Endothelial cell of umbilical vein (primary cell): Measurements from ENCODE around the gene CBFA2T3. TPM values are rescaled to one million over a fixed set of nuclear protein-coding genes. Genes with fewer than 3 reads are reported as not detected.

Experiments used
- BruUV-seq: library from RNA; stranded (reverse); fragments of 400-500 nt; replicated peaks from 2 replicates; lab custom pipeline; 2021; lab: Mats Ljungman, UMichigan
- CTCF ChIA-PET: fragments of 300-600, 350-600 bp; sonication (Branson Sonifier 250); formaldehyde crosslinking; loops from one replicate; lab custom pipeline; 2021; ENCODE audit warnings: antibody characterized with exemption, inconsistent platforms; lab: Charles Lee
- POLR2A ChIA-PET: fragments of 300-600, 350-600 bp; sonication (Branson Sonifier 250); formaldehyde crosslinking; loops from one replicate; lab custom pipeline; 2021; ENCODE audit warnings: antibody characterized with exemption, inconsistent platforms; lab: Charles Lee
- DNase-seq: peaks from one replicate; pipeline ENCODE4 v3.0.0-alpha.2; 2011; ENCODE audit warnings: low read depth, low spot score
- FAIRE-seq: peaks from 2 replicates; lab custom pipeline; 2011; peaks lifted over from hg19 to GRCh38; lab: Jason Lieb, UNC
- H2AFZ ChIP-seq: 2 replicates; pipeline ENCODE4 v1.6.0; 2012; ENCODE audit warnings: low read depth, low read length, control low read depth, inconsistent platforms
- H3K27ac ChIP-seq: 2 replicates; pipeline ENCODE4 v1.5.1; 2011; ENCODE audit warnings: low read depth, mild to moderate bottlenecking, control low read depth, low read length, moderate library complexity; ENCODE audit not compliant: insufficient read depth
- H3K27me3 ChIP-seq, 2 experiments: 2 replicates each; pipeline versions ENCODE4 v1.6.0 to v1.6.1; 2011; ENCODE audit warnings: low read length in 2 of 2, mixed read lengths in 1 of 2; ENCODE audit not compliant: control insufficient read depth in 2 of 2, insufficient read depth in 2 of 2
- H3K36me3 ChIP-seq, 2 experiments: 2 replicates in 1 of 2; 3 replicates in 1 of 2; pipeline ENCODE4 v1.5.1; 2011; ENCODE audit warnings: low read length in 2 of 2, mild to moderate bottlenecking in 1 of 2, moderate library complexity in 1 of 2; ENCODE audit not compliant: control insufficient read depth in 2 of 2, insufficient read depth in 2 of 2; ENCODE audit errors: extremely low read depth in 1 of 2
- H3K4me1 ChIP-seq: 3 replicates; pipeline ENCODE4 v1.5.1; 2011; ENCODE audit warnings: mild to moderate bottlenecking, low read length; ENCODE audit not compliant: control insufficient read depth, insufficient read depth; ENCODE audit errors: extremely low read depth
- H3K4me2 ChIP-seq: 2 replicates; pipeline ENCODE4 v1.6.1; 2011; ENCODE audit warnings: low read length, control low read depth, mixed read lengths; ENCODE audit not compliant: insufficient read depth
- H3K4me3 ChIP-seq, 3 experiments: fragments of 200-600 bp in 1 of 3; sonication (generic), shearing (Covaris generic) in 1 of 3; replicated peaks in 1 of 3; 2 replicates each; pipeline ENCODE4 v1.5.1; 2011 to 2016; ENCODE audit warnings: control low read depth in 3 of 3, low read length in 3 of 3, mild to moderate bottlenecking in 2 of 3, inconsistent platforms in 1 of 3, low read depth in 1 of 3, moderate library complexity in 1 of 3; ENCODE audit not compliant: insufficient read depth in 1 of 3
- H3K79me2 ChIP-seq: 2 replicates; pipeline ENCODE4 v1.6.0; 2012; ENCODE audit warnings: low read length, inconsistent platforms; ENCODE audit not compliant: control insufficient read depth, insufficient read depth
- H3K9ac ChIP-seq: replicated peaks from 2 replicates; pipeline ENCODE3; 2011; ENCODE audit warnings: low read length, control low read depth; ENCODE audit not compliant: insufficient read depth; ENCODE audit errors: extremely low read depth
- H3K9me1 ChIP-seq: replicated peaks from 3 replicates; pipeline ENCODE4 v1.6.0; 2011; ENCODE audit warnings: mild to moderate bottlenecking, low read length; ENCODE audit not compliant: control insufficient read depth, insufficient read depth; ENCODE audit errors: extremely low read depth
- H3K9me3 ChIP-seq: replicated peaks from 2 replicates; pipeline ENCODE4 v1.5.1; 2012; ENCODE audit warnings: low read length, inconsistent platforms; ENCODE audit not compliant: control insufficient read depth, insufficient read depth
- H4K20me1 ChIP-seq: replicated peaks from 2 replicates; pipeline ENCODE3; 2011; ENCODE audit warnings: mild to moderate bottlenecking, low read length; ENCODE audit not compliant: control insufficient read depth, insufficient read depth; ENCODE audit errors: extremely low read depth
- EZH2 ChIP-seq: IDR thresholded peaks from 2 replicates; pipeline ENCODE4 v1.6.1; 2012; ENCODE audit warnings: borderline replicate concordance, low read depth, mild to moderate bottlenecking, moderate library complexity, low read length, inconsistent platforms; ENCODE audit not compliant: severe bottlenecking
- FOS ChIP-seq: IDR thresholded peaks from 2 replicates; pipeline ENCODE4 v1.6.1; 2011; ENCODE audit warnings: mild to moderate bottlenecking, low read length, moderate library complexity, borderline replicate concordance; ENCODE audit not compliant: insufficient read depth
- GATA2 ChIP-seq: IDR thresholded peaks from 2 replicates; pipeline ENCODE4 v1.7.0; 2011; ENCODE audit warnings: low read depth, mild to moderate bottlenecking, moderate library complexity, mixed read lengths, low read length; ENCODE audit not compliant: insufficient read length, insufficient read depth
- JUN ChIP-seq: IDR thresholded peaks from 2 replicates; pipeline ENCODE4 v1.6.1; 2011; ENCODE audit warnings: borderline replicate concordance, low read depth; ENCODE audit not compliant: insufficient read length, insufficient read depth
- POLR2A ChIP-seq: IDR thresholded peaks from 2 replicates; pipeline ENCODE4 v1.6.1; 2012; ENCODE audit warnings: low read depth, mild to moderate bottlenecking, control low read depth, low read length
- POLR2AphosphoS5 ChIP-seq: IDR thresholded peaks from 2 replicates; pipeline ENCODE4 v1.6.1; 2012; ENCODE audit warnings: low read depth, mild to moderate bottlenecking, control low read depth, low read length, moderate library complexity; ENCODE audit not compliant: insufficient read depth
- dilution Hi-C: fragments of 300-500 bp; cut with MboI; formaldehyde crosslinking; loops from one replicate; pipeline ENCODE4 v1.15.0; 2019; ENCODE audit warnings: low sequenced_read_pairs; ENCODE audit not compliant: extremely low pct_ligation_motif_present
- intact Hi-C: fragments of 100-400 bp; cut with micrococcal nuclease; formaldehyde crosslinking; loops from one replicate; pipeline ENCODE4 v1.10.0; 2022
- polyA plus RNA-seq, 4 experiments: library from polyadenylated mRNA; depleted of rRNA in 3 of 4; stranded (reverse) in 3 of 4; unstranded in 1 of 4; fragments of >200 nt; gene quantifications; 2 replicates each; pipeline versions ENCODE4 v1.2.1 to v1.2.3, GENCODE V29; 2011 to 2012; ENCODE audit warnings: missing spikeins in 1 of 4
- total RNA-seq: library from RNA; stranded (reverse); gene quantifications from 2 replicates; pipeline ENCODE4 v1.2.3, GENCODE V29; 2021

The CBFA2T3 gene
- total and polyA plus RNA-seq, 2 donors (not counting 3 experiments of a cell fraction or from before 2014, with no cell fraction given): not detected

GRCh38 chr16:88909431-88910210 lies 67.4 kb downstream of the CBFA2T3 start:
- intact Hi-C loops: no loop called here
- no peaks in the 10 kb centered on the region for H3K27me3 ChIP-seq
- no peak overlapping the region for H3K9ac ChIP-seq
- no peaks in the 10 kb centered on the region for H3K79me2 ChIP-seq
- H3K9me1 ChIP-seq: no peaks in the 10 kb centered on the region
- FAIRE-seq (no peak), DNase-seq (no peak)
- no peak overlapping the region for H2AFZ ChIP-seq
- no peak overlapping the region for H3K4me3 ChIP-seq
- no peaks in the 10 kb centered on the region for H3K4me1 ChIP-seq
- TF ChIP-seq JUN: no peak
- no peak for TF ChIP-seq EZH2
- TF ChIP-seq POLR2A: no peak
- TF ChIP-seq POLR2AphosphoS5: no peak
- no peaks in the 10 kb centered on the region for H3K9me3 ChIP-seq
- ChIA-PET CTCF (no interaction called here), POLR2A (no interaction called here)
- H3K4me2 ChIP-seq: no peak overlapping the region
- no peak overlapping the region for H3K27ac ChIP-seq
- BruUV-seq: no TSS peak
- no peaks in the 10 kb centered on the region for H4K20me1 ChIP-seq
- dilution Hi-C loops: no loop called here
- H3K36me3 ChIP-seq: no peaks in the 10 kb centered on the region

GRCh38 chr16:88908307-88908706 lies 68.7 kb downstream of the CBFA2T3 start:
- H3K4me2 ChIP-seq: no peak overlapping the region
- no peak overlapping the region for H3K4me3 ChIP-seq
- ChIA-PET CTCF (interaction anchor here (1.6 kb wide), 1 partner anchor 51 kb away, joined by 4 read pairs; no protein-coding TSS in a partner anchor), POLR2A (no interaction called here)
- H3K9ac ChIP-seq: no peak overlapping the region
- no peaks in the 10 kb centered on the region for H3K27me3 ChIP-seq
- H3K9me3 ChIP-seq: no peaks in the 10 kb centered on the region
- FAIRE-seq: no peak
- intact Hi-C loops: no loop called here
- dilution Hi-C loops: no loop called here
- H4K20me1 ChIP-seq: no peaks in the 10 kb centered on the region
- BruUV-seq: no TSS peak
- no peak overlapping the region for H3K27ac ChIP-seq
- H3K36me3 ChIP-seq: no peaks in the 10 kb centered on the region
- no peak for DNase-seq
- no peak overlapping the region for H2AFZ ChIP-seq
- H3K4me1 ChIP-seq: no peaks in the 10 kb centered on the region
- TF ChIP-seq GATA2 (no peak), JUN (no peak), FOS (no peak), EZH2 (no peak)
- no peaks in the 10 kb centered on the region for H3K9me1 ChIP-seq
- H3K79me2 ChIP-seq: no peaks in the 10 kb centered on the region
